CD14-positive monocyte (primary cell): ENCODE data around the gene F7. TPM values are rescaled to one million over a fixed set of nuclear protein-coding genes. Genes with fewer than 3 reads are reported as not detected.

Experiments
- DNase-seq, 3 donors: peaks; one replicate each; pipeline ENCODE4 v3.0.0-alpha.2; 2011 to 2022
- H2AFZ ChIP-seq: 2 replicates; pipeline ENCODE4 v1.6.0; 2012; ENCODE audit warnings: mild to moderate bottlenecking, low read depth, low read length, inconsistent platforms; ENCODE audit not compliant: insufficient read depth, poor library complexity, severe bottlenecking
- H3K27ac ChIP-seq, 2 donors: 1 replicate in 1 of 2; 2 replicates in 1 of 2; pipeline ENCODE4 v1.5.1; 2012 to 2013; ENCODE audit warnings: low read length in 2 of 2, control low read depth in 1 of 2, inconsistent platforms in 1 of 2, low read depth in 1 of 2, mild to moderate bottlenecking in 1 of 2
- H3K27me3 ChIP-seq, 2 donors: one replicate each; pipeline versions ENCODE4 v1.6.0 to v1.6.1; 2011 to 2013; ENCODE audit warnings: low read length in 2 of 2; ENCODE audit not compliant: control insufficient read depth in 2 of 2, insufficient read depth in 2 of 2
- H3K36me3 ChIP-seq, 2 donors: replicated peaks in 1 of 2; 1 replicate in 1 of 2; 2 replicates in 1 of 2; pipeline versions ENCODE4 v1.5.1 to v1.6.1; 2012 to 2013; ENCODE audit warnings: low read length in 2 of 2, control low read depth in 1 of 2, inconsistent platforms in 1 of 2, mild to moderate bottlenecking in 1 of 2; ENCODE audit not compliant: insufficient read depth in 2 of 2, control insufficient read depth in 1 of 2
- H3K4me1 ChIP-seq, 2 donors: 1 replicate in 1 of 2; 2 replicates in 1 of 2; pipeline versions ENCODE4 v1.5.1 to v1.6.1; 2012 to 2013; ENCODE audit warnings: low read length in 2 of 2, control low read depth in 1 of 2, inconsistent platforms in 1 of 2, mild to moderate bottlenecking in 1 of 2, moderate library complexity in 1 of 2; ENCODE audit not compliant: insufficient read depth in 2 of 2, control insufficient read depth in 1 of 2
- H3K4me2 ChIP-seq: replicated peaks from 2 replicates; pipeline ENCODE3; 2012; ENCODE audit warnings: low read length, moderate library complexity, mild to moderate bottlenecking; ENCODE audit not compliant: poor library complexity, severe bottlenecking; ENCODE audit errors: extremely low read depth
- H3K4me3 ChIP-seq, 3 experiments: fragments of 200-600 bp in 1 of 3; sonication (generic) in 1 of 3; replicated peaks in 1 of 3; 1 replicate in 2 of 3; 2 replicates in 1 of 3; pipeline ENCODE4 v1.5.1; 2011 to 2013; ENCODE audit warnings: low read length in 3 of 3, mild to moderate bottlenecking in 3 of 3, control low read depth in 2 of 3, low read depth in 2 of 3, inconsistent platforms in 1 of 3, moderate library complexity in 1 of 3
- H3K79me2 ChIP-seq: 2 replicates; pipeline ENCODE4 v1.6.0; 2012; ENCODE audit warnings: mild to moderate bottlenecking, control low read depth, inconsistent platforms, low read length, moderate library complexity; ENCODE audit not compliant: insufficient read depth
- H3K9ac ChIP-seq: 2 replicates; pipeline ENCODE4 v1.6.0; 2017; ENCODE audit warnings: low read length, mild to moderate bottlenecking; ENCODE audit not compliant: insufficient read depth, poor library complexity, severe bottlenecking
- H3K9me3 ChIP-seq, 2 donors: replicated peaks in 1 of 2; 1 replicate in 1 of 2; 2 replicates in 1 of 2; pipeline versions ENCODE4 v1.5.1 to v1.6.1; 2012 to 2013; ENCODE audit warnings: low read length in 2 of 2, control low read depth in 1 of 2; ENCODE audit not compliant: control insufficient read depth in 1 of 2, insufficient read depth in 1 of 2
- H4K20me1 ChIP-seq: 2 replicates; pipeline ENCODE4 v1.6.0; 2012; ENCODE audit warnings: mild to moderate bottlenecking, low read length, control low read depth, moderate library complexity; ENCODE audit not compliant: insufficient read depth
- H3K27ac Mint-ChIP-seq, 7 donors: one replicate each; pipeline ENCODE4 v1.8.0; 2020; ENCODE audit warnings: mild to moderate bottlenecking in 7 of 7, mixed read lengths in 7 of 7, moderate library complexity in 6 of 7, inconsistent platforms in 2 of 7
- H3K27me3 Mint-ChIP-seq, 3 donors: one replicate each; pipeline ENCODE4 v1.8.0; 2021 to 2022; ENCODE audit warnings: low read depth in 3 of 3, mild to moderate bottlenecking in 3 of 3, mixed read lengths in 3 of 3, moderate library complexity in 3 of 3, inconsistent platforms in 1 of 3
- H3K36me3 Mint-ChIP-seq, 2 donors: one replicate each; pipeline ENCODE4 v1.8.0; 2020; ENCODE audit warnings: mixed read lengths in 2 of 2, inconsistent platforms in 1 of 2, mild to moderate bottlenecking in 1 of 2
- H3K4me1 Mint-ChIP-seq: one replicate; pipeline ENCODE4 v1.8.0; 2020; ENCODE audit warnings: mild to moderate bottlenecking, mixed read lengths
- H3K4me3 Mint-ChIP-seq, 2 donors: one replicate each; pipeline ENCODE4 v1.8.0; 2020; ENCODE audit warnings: mild to moderate bottlenecking in 2 of 2, mixed read lengths in 2 of 2, moderate library complexity in 1 of 2
- H3K9me3 Mint-ChIP-seq, 7 donors: one replicate each; pipeline ENCODE4 v1.8.0; 2020 to 2022; ENCODE audit warnings: mixed read lengths in 7 of 7, mild to moderate bottlenecking in 6 of 7, moderate library complexity in 6 of 7, inconsistent platforms in 2 of 7
- CTCF ChIP-seq: fragments of 200-600 bp; IDR thresholded peaks from one replicate; pipeline ENCODE4 v1.8.0; 2022; ENCODE audit warnings: antibody characterized with exemption, mild to moderate bottlenecking
- WGBS: methylation state at CpG from one replicate; pipeline ENCODE4 v1.1.5; 2013; ENCODE audit warnings: missing lambda C conversion rate; ENCODE audit not compliant: insufficient coverage; 5-methylcytosine and 5-hydroxymethylcytosine counted together
- intact Hi-C, 2 donors: fragments of 100-400 bp; cut with micrococcal nuclease; formaldehyde crosslinking; loops; one replicate each; pipeline versions ENCODE4 v1.15.0 to v1.15.1; 2023
- polyA plus RNA-seq, 3 donors: library from polyadenylated mRNA; depleted of rRNA in 1 of 3; unstranded in 2 of 3; stranded (reverse) in 1 of 3; fragments of 300-500 nt in 2 of 3; fragments of >200 nt in 1 of 3; fragmentation: Illumina TruSeq in 2 of 3; gene quantifications; 1 replicate in 2 of 3; 2 replicates in 1 of 3; pipeline ENCODE4 v1.2.3, GENCODE V29; 2012 to 2021

F7 gene
- polyA plus RNA-seq, 3 donors: not detected

- Histone ChIP-seq H3K4me1 (peaks cover 24 to 28% of the 10 kb centered on the region in 2 donors), H3K9ac (peak overlapping the region; percentile 67), H3K9me3 (peaks cover 4 to 6% of the 10 kb centered on the region in 2 donors), H3K27ac (peak overlapping the region in 1 of 2 donors; percentile 45), H3K4me2 (peak overlapping the region; percentile 94), H4K20me1 (no peaks in the 10 kb centered on the region), H2AFZ (peak overlapping the region; percentile 100), H3K36me3 (no peaks in the 10 kb centered on the region), H3K79me2 (no peaks in the 10 kb centered on the region), H3K27me3 (peaks cover 13 to 27% of the 10 kb centered on the region in 2 donors), H3K4me3 (peak overlapping the region; percentile 31 to 77 (median 46))
- intact Hi-C loops: loop anchor here (2.0 to 5.0 kb wide), 2 partner anchors 56 to 144 kb away; partner anchors contain the start of genes CUL4A (in 1 of the 2), LAMP1 (in 1 of the 2) and PCID2 (in 1 of the 2)
- peak in 2 of 3 donors; percentile 16 to 33 for DNase-seq
- peaks cover 27 to 35% (median 35%) of the 10 kb centered on the region in 3 donors for H3K27me3 Mint-ChIP-seq
- peak overlapping the region in 5 of 7 donors; percentile 57 to 91 (median 75) for H3K27ac Mint-ChIP-seq
- peak overlapping the region; percentile 83 to 97 for H3K4me3 Mint-ChIP-seq
- peaks cover 2 to 22% (median 11%) of the 10 kb centered on the region in 7 donors for H3K9me3 Mint-ChIP-seq
- WGBS: 11% methylated on average over 58 of the region's 60 CpGs
- no peak for TF ChIP-seq CTCF
- peaks cover 27% of the 10 kb centered on the region for H3K4me1 Mint-ChIP-seq
- H3K36me3 Mint-ChIP-seq: peaks cover 6 to 7% of the 10 kb centered on the region in 2 donors
Observed at GRCh38 chr13:113152984-113153809, 47.6 kb downstream of the F7 start.
